ENCODE results near the gene WFDC11.

DNA sequence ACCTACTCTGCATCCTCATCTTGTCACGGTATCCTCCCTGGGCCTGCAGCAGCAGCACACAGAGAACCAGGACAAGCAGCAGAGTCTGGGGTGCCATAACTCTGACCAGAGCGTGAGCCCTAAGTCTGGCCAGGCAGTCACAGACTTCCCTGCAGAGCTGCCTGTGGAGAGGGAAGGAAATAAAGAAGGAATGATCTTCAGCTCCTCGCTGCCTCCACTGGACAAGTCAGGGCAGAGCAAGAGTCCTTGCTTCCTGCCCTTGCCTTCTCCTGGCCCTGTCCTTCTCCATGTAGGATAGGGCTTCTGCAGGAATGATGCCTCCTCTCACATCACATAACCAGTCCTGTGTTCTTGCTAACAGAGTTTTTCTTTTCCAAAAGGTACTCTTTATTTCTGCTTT lies 15.9 kb upstream of the WFDC11 start:
- TF ChIP-seq, protein P1, sequence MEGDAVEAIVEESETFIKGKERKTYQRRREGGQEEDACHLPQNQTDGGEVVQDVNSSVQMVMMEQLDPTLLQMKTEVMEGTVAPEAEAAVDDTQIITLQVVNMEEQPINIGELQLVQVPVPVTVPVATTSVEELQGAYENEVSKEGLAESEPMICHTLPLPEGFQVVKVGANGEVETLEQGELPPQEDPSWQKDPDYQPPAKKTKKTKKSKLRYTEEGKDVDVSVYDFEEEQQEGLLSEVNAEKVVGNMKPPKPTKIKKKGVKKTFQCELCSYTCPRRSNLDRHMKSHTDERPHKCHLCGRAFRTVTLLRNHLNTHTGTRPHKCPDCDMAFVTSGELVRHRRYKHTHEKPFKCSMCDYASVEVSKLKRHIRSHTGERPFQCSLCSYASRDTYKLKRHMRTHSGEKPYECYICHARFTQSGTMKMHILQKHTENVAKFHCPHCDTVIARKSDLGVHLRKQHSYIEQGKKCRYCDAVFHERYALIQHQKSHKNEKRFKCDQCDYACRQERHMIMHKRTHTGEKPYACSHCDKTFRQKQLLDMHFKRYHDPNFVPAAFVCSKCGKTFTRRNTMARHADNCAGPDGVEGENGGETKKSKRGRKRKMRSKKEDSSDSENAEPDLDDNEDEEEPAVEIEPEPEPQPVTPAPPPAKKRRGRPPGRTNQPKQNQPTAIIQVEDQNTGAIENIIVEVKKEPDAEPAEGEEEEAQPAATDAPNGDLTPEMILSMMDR (IDR thresholded peaks at IDR 0.05; ENCODE audit: poor library complexity): no peak
- no peak for TF ChIP-seq EZH2 (IDR thresholded peaks at IDR 0.05; ENCODE audit: borderline replicate concordance)
